ENCODE results near the gene FAM184B. TPM values are rescaled to one million over a fixed set of nuclear protein-coding genes. Genes with fewer than 3 reads are reported as not detected.

The FAM184B gene
- total and polyA plus RNA-seq, 5 donors: 0.05 TPM; not detected in 4

- H3K27ac ChIP-seq (ENCODE audit: low read length): peak overlapping the region; percentile 85
- no peaks in the 10 kb centered on the region for H3K9me3 ChIP-seq (ENCODE audit: control insufficient read depth, low read length)
- H3K27me3 ChIP-seq (ENCODE audit: control insufficient read depth, insufficient read depth): no peaks in the 10 kb centered on the region
- peak overlapping the region; percentile 89 for H3K4me3 ChIP-seq (ENCODE audit: low read length)
- intact Hi-C loops (cut with DNase I): no loop called here
- WGBS: 3% methylated on average over 23 of the region's 23 CpGs
- DNase-seq (peak in 2 of 3 donors; percentile 51), ATAC-seq (peak; percentile 74 to 79)
- H3K4me1 ChIP-seq (ENCODE audit: control insufficient read depth, insufficient read depth, low read length): peaks cover 4% of the 10 kb centered on the region
Observed at GRCh38 chr4:17613761-17614415, 167.5 kb downstream of the FAM184B start.

- H3K27ac ChIP-seq (ENCODE audit: low read length): no peak overlapping the region
- ATAC-seq (no peak), DNase-seq (no peak)
- whole genome bisulfite sequencing: 65% methylated on average over 3 of the region's 3 CpGs
- H3K4me1 ChIP-seq (ENCODE audit: control insufficient read depth, insufficient read depth, low read length): no peaks in the 10 kb centered on the region
- intact Hi-C loops (cut with DNase I): no loop called here
- no peaks in the 10 kb centered on the region for H3K9me3 ChIP-seq (ENCODE audit: control insufficient read depth, low read length)
- H3K4me3 ChIP-seq (ENCODE audit: low read length): no peak overlapping the region
- H3K27me3 ChIP-seq (ENCODE audit: control insufficient read depth, insufficient read depth): no peaks in the 10 kb centered on the region
Observed at GRCh38 chr4:17605236-17605635, 176.2 kb downstream of the FAM184B start.

DNA sequence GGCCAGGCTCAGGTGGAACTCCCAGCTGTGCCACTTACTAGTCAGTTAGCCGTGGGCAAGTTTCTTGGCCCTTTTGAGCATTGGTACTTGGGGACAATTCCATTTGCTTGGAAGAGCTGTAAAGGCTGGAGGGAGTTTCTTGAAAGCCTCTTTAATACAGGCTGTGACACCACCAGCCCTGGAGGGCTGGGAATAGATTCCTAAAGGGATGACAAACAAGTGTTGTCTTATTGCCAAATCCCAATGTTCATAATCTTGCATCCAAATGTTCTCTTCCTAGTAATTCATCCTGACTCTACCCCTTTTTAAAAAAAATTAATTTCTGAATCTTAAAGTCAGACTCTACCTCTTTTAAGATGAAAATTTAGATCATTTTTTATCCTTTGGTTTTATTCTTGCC lies 181.6 kb downstream of the FAM184B start:
- DNase-seq (no peak), ATAC-seq (no peak)
- Histone ChIP-seq H3K9me3 (ENCODE audit: control insufficient read depth, low read length) (no peaks in the 10 kb centered on the region), H3K27ac (ENCODE audit: low read length) (no peak overlapping the region), H3K4me3 (ENCODE audit: low read length) (no peak overlapping the region), H3K4me1 (ENCODE audit: control insufficient read depth, insufficient read depth, low read length) (no peaks in the 10 kb centered on the region), H3K27me3 (ENCODE audit: control insufficient read depth, insufficient read depth) (no peaks in the 10 kb centered on the region)
- 38% methylated on average over 1 of the region's 1 CpG for WGBS
- intact Hi-C loops (cut with DNase I): no loop called here

GRCh38 chr4:17597517-17597916 lies 183.9 kb downstream of the FAM184B start:
- no peaks in the 10 kb centered on the region for H3K9me3 ChIP-seq (ENCODE audit: control insufficient read depth, low read length)
- no peaks in the 10 kb centered on the region for H3K4me1 ChIP-seq (ENCODE audit: control insufficient read depth, insufficient read depth, low read length)
- no peak overlapping the region for H3K27ac ChIP-seq (ENCODE audit: low read length)
- 77% methylated on average over 7 of the region's 7 CpGs for WGBS
- no peak for DNase-seq
- no peak overlapping the region for H3K4me3 ChIP-seq (ENCODE audit: low read length)
- ATAC-seq: no peak
- H3K27me3 ChIP-seq (ENCODE audit: control insufficient read depth, insufficient read depth): no peaks in the 10 kb centered on the region
- intact Hi-C loops (cut with DNase I): no loop called here

DNA sequence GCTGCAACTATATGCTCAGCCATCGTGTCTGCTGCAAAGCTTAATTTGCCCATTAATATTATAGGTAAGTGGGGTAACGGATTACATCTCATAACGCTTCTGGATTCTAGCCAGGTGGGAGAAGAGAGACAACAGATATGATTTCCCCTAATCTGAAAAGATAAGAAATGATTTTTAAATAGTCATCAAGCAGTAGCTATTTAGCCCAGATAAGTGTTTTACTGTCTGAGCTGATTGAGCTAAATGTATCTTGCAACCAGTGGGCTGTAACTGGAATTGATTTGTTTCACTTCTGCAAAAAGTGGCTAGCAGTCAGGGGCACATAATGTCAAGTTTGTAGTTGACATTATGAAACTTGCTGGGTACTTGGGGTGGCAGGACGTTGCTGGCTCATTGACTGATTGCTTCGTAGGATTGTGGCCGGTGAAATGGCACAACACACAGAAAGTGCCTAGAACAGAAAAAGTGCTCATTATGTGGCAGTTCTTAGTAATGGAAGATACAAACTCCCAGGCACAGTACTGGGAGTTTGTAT lies 185.9 kb downstream of the FAM184B start:
- DNase-seq (no peak), ATAC-seq (peak in 1 of 2 donors; percentile 21)
- Histone ChIP-seq H3K4me1 (ENCODE audit: control insufficient read depth, insufficient read depth, low read length) (no peaks in the 10 kb centered on the region), H3K27me3 (ENCODE audit: control insufficient read depth, insufficient read depth) (no peaks in the 10 kb centered on the region), H3K9me3 (ENCODE audit: control insufficient read depth, low read length) (no peaks in the 10 kb centered on the region), H3K4me3 (ENCODE audit: low read length) (no peak overlapping the region), H3K27ac (ENCODE audit: low read length) (no peak overlapping the region)
- intact Hi-C loops (cut with DNase I): no loop called here
- WGBS: 79% methylated on average over 6 of the region's 6 CpGs

DNA sequence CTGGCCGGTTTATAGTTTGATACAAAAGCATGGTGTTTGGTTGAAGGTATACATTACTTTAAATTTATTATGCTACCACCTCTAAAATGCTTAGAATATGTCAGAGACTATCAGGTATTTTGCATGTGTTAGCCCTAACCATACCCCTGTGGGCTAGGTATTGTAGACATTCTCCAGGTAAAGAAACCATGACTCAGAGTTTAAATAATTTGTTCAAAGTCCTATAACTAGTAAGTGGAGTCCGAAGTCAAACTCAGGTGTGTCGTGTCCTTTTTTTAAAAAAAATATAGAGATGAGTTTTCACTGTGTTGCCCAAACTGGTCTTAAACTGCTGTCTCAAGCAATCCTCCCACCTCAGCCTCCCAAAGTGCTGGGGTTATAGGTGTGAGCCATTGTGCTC lies 192.1 kb downstream of the FAM184B start:
- Histone ChIP-seq H3K27me3 (ENCODE audit: control insufficient read depth, insufficient read depth) (no peaks in the 10 kb centered on the region), H3K9me3 (ENCODE audit: control insufficient read depth, low read length) (no peaks in the 10 kb centered on the region), H3K4me3 (ENCODE audit: low read length) (no peak overlapping the region), H3K4me1 (ENCODE audit: control insufficient read depth, insufficient read depth, low read length) (peaks cover 2% of the 10 kb centered on the region), H3K27ac (ENCODE audit: low read length) (no peak overlapping the region)
- ATAC-seq (no peak), DNase-seq (no peak)
- 96% methylated on average over 3 of the region's 3 CpGs for WGBS
- intact Hi-C loops (cut with DNase I): no loop called here

DNA sequence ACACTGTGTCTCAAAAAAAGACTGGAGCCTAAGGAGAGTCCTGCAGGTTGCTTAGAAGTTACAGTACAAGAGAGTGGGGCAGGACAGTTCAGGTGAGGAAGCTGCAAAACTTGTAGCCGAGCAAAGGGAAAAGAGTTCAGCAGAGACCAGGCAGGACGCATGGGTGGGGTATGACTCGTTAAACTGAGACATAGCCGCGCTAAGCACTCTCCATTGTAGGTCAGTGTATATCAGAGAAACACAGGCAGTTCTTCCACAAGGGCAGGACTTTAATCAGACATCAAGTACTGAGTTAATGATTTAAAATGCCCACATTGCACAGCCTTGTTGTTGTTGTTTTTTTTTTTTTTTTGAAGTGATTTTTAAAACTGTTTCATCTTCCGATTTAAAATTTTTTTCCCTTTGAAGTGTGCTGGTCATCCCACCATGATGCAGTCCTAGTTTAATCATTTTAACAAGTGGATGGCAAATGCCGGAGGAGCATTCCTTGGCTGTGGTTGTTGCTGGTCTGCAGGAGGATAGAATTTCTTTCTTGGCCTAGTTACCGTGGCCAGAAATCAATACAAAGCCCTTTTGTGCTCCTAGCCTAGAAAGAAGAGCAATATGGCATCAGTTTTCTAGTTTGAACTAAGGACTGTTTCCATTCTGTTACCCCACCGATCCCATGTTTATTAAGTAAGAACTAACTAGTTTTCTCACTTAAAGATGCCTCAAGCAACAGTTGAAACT lies 194.2 kb downstream of the FAM184B start:
- no peak for ATAC-seq
- no peaks in the 10 kb centered on the region for H3K9me3 ChIP-seq (ENCODE audit: control insufficient read depth, low read length)
- H3K27me3 ChIP-seq (ENCODE audit: control insufficient read depth, insufficient read depth): no peaks in the 10 kb centered on the region
- H3K27ac ChIP-seq (ENCODE audit: low read length): no peak overlapping the region
- H3K4me3 ChIP-seq (ENCODE audit: low read length): no peak overlapping the region
- intact Hi-C loops (cut with DNase I): no loop called here
- peaks cover 2% of the 10 kb centered on the region for H3K4me1 ChIP-seq (ENCODE audit: control insufficient read depth, insufficient read depth, low read length)
- WGBS: 83% methylated on average over 9 of the region's 9 CpGs
- DNase-seq: no peak

DNA sequence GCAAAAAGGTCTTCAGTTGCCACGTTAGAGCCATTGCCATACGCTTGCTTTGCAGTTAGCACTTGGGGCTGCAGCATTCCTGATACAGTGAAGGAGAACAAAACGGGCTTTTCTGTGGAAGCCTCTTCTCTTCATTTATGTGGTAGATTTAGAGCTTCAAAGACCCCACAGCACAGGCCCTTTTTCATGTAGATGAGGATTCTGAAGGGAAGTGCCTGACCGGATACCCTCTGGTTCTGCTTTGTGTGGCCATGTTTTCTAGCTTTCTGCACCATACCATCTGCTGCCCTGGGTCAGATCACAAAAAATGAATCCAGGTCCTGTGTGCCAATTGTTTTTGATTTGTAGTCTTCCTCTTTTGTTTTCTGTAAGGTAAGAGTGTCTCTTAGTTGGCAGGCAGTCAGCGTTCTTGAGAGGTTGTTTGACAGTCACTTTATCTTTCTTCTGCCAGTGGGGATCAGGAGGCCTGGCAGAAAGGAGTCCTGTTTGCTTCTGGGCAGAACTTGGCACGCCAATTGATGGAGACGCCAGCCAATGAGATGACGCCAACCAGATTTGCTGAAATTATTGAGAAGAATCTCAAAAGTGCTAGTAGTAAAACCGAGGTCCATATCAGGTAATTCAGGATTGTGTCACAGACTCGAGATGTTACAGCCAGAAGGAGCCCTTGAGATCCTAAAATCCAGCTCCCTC lies 196.8 kb downstream of the FAM184B start:
- H3K4me3 ChIP-seq (ENCODE audit: low read length): no peak overlapping the region
- intact Hi-C loops (cut with DNase I): no loop called here
- WGBS: 92% methylated on average over 10 of the region's 10 CpGs
- DNase-seq: no peak
- peaks cover 2% of the 10 kb centered on the region for H3K4me1 ChIP-seq (ENCODE audit: control insufficient read depth, insufficient read depth, low read length)
- no peaks in the 10 kb centered on the region for H3K9me3 ChIP-seq (ENCODE audit: control insufficient read depth, low read length)
- no peak for ATAC-seq
- no peaks in the 10 kb centered on the region for H3K27me3 ChIP-seq (ENCODE audit: control insufficient read depth, insufficient read depth)
- no peak overlapping the region for H3K27ac ChIP-seq (ENCODE audit: low read length)

DNA sequence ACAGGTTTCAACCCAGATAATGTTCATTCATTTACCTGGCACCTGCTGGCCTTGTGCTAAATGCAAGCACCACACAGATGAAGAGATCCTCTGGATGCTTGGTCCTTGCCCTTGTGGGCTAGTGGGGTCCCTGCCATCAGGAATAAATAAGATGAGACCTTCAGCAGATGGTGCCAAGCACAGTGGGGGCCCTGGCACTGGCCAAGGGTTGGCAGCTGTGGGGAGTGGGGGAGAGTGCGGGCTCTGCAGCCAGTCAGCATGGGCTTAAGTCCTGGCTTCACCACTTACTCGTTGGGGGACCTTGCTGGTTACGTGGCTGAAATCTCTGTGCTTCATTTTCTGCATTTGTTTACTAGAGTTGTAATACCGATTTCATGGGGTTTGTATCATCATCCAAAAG lies 197.5 kb downstream of the FAM184B start:
- Histone ChIP-seq H3K27me3 (ENCODE audit: control insufficient read depth, insufficient read depth) (no peaks in the 10 kb centered on the region), H3K4me1 (ENCODE audit: control insufficient read depth, insufficient read depth, low read length) (peaks cover 3% of the 10 kb centered on the region), H3K9me3 (ENCODE audit: control insufficient read depth, low read length) (no peaks in the 10 kb centered on the region), H3K4me3 (ENCODE audit: low read length) (no peak overlapping the region), H3K27ac (ENCODE audit: low read length) (no peak overlapping the region)
- ATAC-seq (no peak), DNase-seq (no peak)
- 93% methylated on average over 4 of the region's 4 CpGs for WGBS
- intact Hi-C loops (cut with DNase I): no loop called here

DNA sequence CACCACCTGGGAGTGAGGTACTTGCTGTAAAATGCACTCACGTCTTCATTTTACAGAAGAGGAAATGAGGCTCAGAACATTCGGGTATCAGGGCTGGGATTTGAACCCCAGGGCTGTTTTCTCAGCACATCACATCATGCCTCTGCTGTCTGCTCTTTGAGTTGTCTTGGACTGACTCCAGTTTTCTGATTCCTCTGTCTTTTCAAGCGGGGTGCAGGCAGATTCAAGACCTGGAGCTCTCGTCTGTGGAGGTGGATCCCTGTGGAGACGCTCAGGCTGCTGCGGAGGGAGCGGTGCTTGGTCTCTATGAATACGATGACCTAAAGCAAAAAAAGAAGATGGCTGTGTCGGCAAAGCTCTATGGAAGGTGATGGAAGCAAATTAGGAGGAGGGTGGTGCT lies 198.1 kb downstream of the FAM184B start:
- H3K27ac ChIP-seq (ENCODE audit: low read length): no peak overlapping the region
- DNase-seq: no peak
- no peaks in the 10 kb centered on the region for H3K27me3 ChIP-seq (ENCODE audit: control insufficient read depth, insufficient read depth)
- no peaks in the 10 kb centered on the region for H3K9me3 ChIP-seq (ENCODE audit: control insufficient read depth, low read length)
- intact Hi-C loops (cut with DNase I): no loop called here
- ATAC-seq: no peak
- WGBS: 89% methylated on average over 9 of the region's 9 CpGs
- no peak overlapping the region for H3K4me3 ChIP-seq (ENCODE audit: low read length)
- peaks cover 7% of the 10 kb centered on the region for H3K4me1 ChIP-seq (ENCODE audit: control insufficient read depth, insufficient read depth, low read length)

GRCh38 chr4:17580969-17581368 lies 200.5 kb downstream of the FAM184B start:
- peaks cover 8% of the 10 kb centered on the region for H3K4me1 ChIP-seq (ENCODE audit: control insufficient read depth, insufficient read depth, low read length)
- H3K9me3 ChIP-seq (ENCODE audit: control insufficient read depth, low read length): no peaks in the 10 kb centered on the region
- no peaks in the 10 kb centered on the region for H3K27me3 ChIP-seq (ENCODE audit: control insufficient read depth, insufficient read depth)
- DNase-seq (no peak), ATAC-seq (no peak)
- intact Hi-C loops (cut with DNase I): no loop called here
- whole genome bisulfite sequencing: 52% methylated on average over 7 of the region's 7 CpGs
- peak overlapping the region; percentile 40 for H3K27ac ChIP-seq (ENCODE audit: low read length)
- no peak overlapping the region for H3K4me3 ChIP-seq (ENCODE audit: low read length)

All from right cardiac atrium (tissue), 5 donors.